Measurements from ENCODE around the gene PIGC.

PIGC gene

DNA sequence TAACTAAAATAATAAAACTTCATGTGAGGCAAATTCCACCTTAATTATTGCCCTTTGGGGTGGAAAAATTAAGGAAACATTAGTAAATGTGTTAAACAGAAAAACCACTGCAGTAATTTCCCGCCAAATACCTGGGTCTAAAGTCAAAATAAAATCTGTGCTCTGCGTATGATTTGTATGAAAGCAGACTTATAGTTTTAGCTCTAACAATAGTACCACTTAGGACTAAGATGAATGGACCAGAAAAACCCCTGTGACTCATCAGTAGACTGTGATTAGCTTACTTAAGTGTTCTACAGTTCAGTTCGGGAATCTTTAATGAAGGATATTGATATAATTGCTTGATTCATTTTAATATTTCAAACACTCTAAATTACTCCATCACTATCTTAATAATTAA is 46.6 kb downstream of the PIGC start:
- DNase-seq: no peak

DNA sequence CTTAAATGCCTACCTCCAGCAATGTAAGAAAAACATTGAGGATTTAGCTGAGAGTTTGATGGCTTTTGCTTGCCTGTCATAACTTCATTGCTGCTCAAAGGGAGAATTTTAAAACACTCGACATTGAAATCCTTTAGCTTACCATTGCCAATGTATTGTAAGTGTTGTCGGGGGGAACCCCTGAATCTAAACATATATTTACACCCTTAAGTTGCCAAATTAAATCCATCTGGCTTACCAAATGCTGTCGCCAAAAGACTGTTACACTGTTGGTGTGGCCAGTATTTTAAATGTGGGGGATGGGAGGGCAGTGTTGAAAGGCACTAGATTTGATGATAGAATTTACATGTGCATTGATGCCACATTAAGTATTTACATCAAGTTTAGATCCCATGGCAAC is 48.3 kb downstream of the PIGC start:
- DNase-seq: no peak

DNA sequence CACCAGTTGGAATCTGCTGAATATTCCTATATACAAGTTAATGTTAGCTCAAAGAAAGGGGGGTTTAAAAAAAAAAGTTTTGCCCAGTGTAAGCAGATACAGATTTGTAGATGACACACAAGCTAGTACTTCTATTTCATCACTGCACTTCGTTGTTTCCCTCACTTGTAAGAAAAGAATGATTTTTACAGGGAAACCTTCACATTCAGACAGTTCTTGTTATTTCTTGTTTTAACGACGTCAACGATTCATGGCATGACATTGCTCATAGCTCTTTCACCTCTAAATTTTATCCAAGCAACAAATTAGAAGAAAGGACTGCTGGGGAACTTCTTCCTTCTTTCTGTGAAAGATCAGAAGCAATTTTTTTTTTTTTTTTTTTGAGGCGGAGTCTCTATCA is 49.1 kb downstream of the PIGC start:
- no peak for DNase-seq

DNA sequence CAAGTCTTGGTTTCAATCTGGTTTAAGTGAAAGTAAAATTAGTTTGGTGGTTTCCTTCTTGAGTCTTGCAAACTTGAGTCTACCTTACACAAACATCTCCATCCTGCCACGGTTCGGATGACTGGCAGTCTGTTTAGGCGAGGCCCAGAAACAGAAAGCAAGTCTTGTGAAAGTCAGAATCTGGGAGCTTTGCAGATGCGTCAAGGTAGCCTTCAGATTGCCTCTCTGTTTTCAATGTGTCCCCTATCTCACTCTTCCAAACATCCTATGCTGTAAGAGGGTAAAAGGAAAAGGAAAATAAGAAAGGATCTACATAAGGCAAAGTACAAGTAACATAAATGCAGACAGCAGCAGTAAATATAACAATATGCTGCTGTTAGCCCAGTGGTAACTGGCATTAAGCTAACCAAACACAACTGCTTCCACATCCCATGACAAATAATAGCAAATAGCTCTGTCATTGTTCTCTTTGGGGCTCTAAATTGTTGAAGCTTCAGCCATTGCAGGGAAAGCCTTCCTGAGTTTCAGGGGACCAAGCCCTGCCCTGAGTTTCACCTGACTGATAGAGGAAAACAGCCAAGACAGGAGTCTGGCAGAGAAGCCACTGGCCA is 49.6 kb downstream of the PIGC start:
- peak; percentile 68 for DNase-seq

DNA sequence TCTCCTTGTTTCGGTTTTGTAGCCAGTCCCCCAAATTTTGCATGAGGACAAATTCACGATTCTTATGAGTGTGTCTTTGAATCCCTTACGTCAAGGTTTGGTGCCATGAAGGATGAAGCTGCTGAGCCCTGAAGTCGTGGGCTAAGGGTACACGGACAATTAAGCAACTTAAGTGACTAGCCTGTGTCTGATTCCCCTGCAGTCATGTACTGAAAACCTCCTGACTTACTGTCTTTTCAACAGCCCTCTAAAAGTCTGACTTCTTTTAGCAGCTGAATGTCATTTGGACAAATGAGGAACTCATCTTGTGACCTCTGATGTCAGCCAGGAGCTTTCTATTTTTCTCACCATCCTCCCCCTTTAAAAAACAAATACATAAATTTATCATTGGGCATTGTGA is 50.5 kb downstream of the PIGC start:
- no peak for DNase-seq

DNA sequence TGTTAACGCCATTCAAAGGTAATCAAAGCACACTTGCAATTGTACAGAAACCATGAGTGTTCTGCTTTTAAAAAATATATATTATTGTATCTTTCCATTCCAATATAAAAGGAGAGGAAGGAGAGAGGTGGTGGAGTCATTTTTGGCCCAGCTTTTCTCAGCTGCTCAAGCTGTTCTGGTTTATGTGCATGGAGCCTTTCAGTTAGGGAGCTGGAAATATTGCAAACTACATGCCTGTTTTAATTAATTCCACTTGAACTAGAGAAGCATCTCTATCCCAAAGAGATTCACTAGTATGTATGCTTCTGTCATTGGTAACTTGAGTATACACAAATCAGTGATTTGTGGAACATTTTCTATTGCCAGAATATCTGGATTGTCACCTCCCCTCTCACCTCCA is 51.9 kb downstream of the PIGC start:
- no peak for DNase-seq
